A673 (cell line): ENCODE data around the gene TSHZ2. TPM values are rescaled to one million over a fixed set of nuclear protein-coding genes. Genes with fewer than 3 reads are reported as not detected.

Experiments used
- BruUV-seq: library from RNA; stranded (reverse); fragments of 400-500 nt; replicated peaks from 2 replicates; lab custom pipeline; 2021; lab: Mats Ljungman, UMichigan
- CTCF ChIA-PET: fragments of 300-600 bp; sonication (Branson Sonifier 250); formaldehyde crosslinking; loops from one replicate; lab custom pipeline; 2022; ENCODE audit warnings: antibody characterized with exemption; lab: Charles Lee
- POLR2A ChIA-PET: fragments of 300-600 bp; sonication (Branson Sonifier 250); formaldehyde crosslinking; loops from one replicate; lab custom pipeline; 2022; ENCODE audit warnings: antibody characterized with exemption; ENCODE audit not compliant: low non-redundant PET; lab: Charles Lee
- DNase-seq: peaks from one replicate; pipeline ENCODE4 v3.0.0-alpha.2; 2015; ENCODE audit warnings: low spot score
- H3K27ac ChIP-seq: fragments of 200-600 bp; sonication (generic); 2 replicates; pipeline ENCODE4 v1.5.1; 2016; ENCODE audit warnings: mixed run types, low read depth, mild to moderate bottlenecking, mixed read lengths, antibody characterized with exemption, low read length; ENCODE audit not compliant: poor library complexity, severe bottlenecking
- H3K27me3 ChIP-seq: fragments of 200-600 bp; sonication (generic); replicated peaks from 2 replicates; pipeline ENCODE4 v1.6.1; 2017; ENCODE audit warnings: mixed run types, low read depth, mild to moderate bottlenecking, mixed read lengths, antibody characterized with exemption, low read length; ENCODE audit not compliant: insufficient read depth, poor library complexity
- H3K36me3 ChIP-seq: fragments of 200-600 bp; sonication (generic); 2 replicates; pipeline ENCODE4 v1.6.1; 2016; ENCODE audit warnings: mixed run types, mild to moderate bottlenecking, mixed read lengths, antibody characterized with exemption, low read length; ENCODE audit not compliant: insufficient read depth, poor library complexity, severe bottlenecking
- H3K4me1 ChIP-seq: fragments of 200-600 bp; sonication (generic); 2 replicates; pipeline ENCODE4 v1.6.1; 2017; ENCODE audit warnings: mixed run types, mild to moderate bottlenecking, mixed read lengths, antibody characterized with exemption, low read length; ENCODE audit not compliant: insufficient read depth, poor library complexity, severe bottlenecking
- H3K4me3 ChIP-seq: fragments of 200-600 bp; sonication (generic); 2 replicates; pipeline ENCODE4 v1.5.1; 2016; ENCODE audit warnings: low read depth, mixed run types, mild to moderate bottlenecking, mixed read lengths, low read length; ENCODE audit not compliant: poor library complexity, severe bottlenecking
- H3K9me3 ChIP-seq: fragments of 200-600 bp; sonication (generic); 2 replicates; pipeline ENCODE4 v1.6.1; 2016; ENCODE audit warnings: mixed run types, low read depth, mild to moderate bottlenecking, mixed read lengths, antibody characterized with exemption, low read length; ENCODE audit not compliant: poor library complexity, severe bottlenecking
- CTCF ChIP-seq: fragments of 300-800, 200-600 bp; sonication (generic); conservative IDR thresholded peaks from 2 replicates; pipeline ENCODE4 v1.5.1; 2017; ENCODE audit warnings: low read depth, mild to moderate bottlenecking, antibody characterized with exemption, low read length, moderate library complexity, mixed read lengths
- EZH2 ChIP-seq: fragments of 200-600 bp; sonication (generic); IDR thresholded peaks from 2 replicates; pipeline ENCODE4 v1.6.1; 2017; ENCODE audit warnings: borderline replicate concordance, low read depth, mild to moderate bottlenecking, mixed read lengths, antibody characterized with exemption, low read length; ENCODE audit not compliant: poor library complexity, severe bottlenecking
- intact Hi-C: fragments of 100-400 bp; cut with micrococcal nuclease; formaldehyde crosslinking; loops from one replicate; pipeline ENCODE4 v1.10.0; 2022; ENCODE audit not compliant: unreplicated experiment
- total RNA-seq: library from RNA; stranded (reverse); gene quantifications from 2 replicates; pipeline ENCODE4 v1.2.3, GENCODE V29; 2021

TSHZ2 gene
- total RNA-seq, 1 experiment from 2014 or later: 4.1 TPM

DNA sequence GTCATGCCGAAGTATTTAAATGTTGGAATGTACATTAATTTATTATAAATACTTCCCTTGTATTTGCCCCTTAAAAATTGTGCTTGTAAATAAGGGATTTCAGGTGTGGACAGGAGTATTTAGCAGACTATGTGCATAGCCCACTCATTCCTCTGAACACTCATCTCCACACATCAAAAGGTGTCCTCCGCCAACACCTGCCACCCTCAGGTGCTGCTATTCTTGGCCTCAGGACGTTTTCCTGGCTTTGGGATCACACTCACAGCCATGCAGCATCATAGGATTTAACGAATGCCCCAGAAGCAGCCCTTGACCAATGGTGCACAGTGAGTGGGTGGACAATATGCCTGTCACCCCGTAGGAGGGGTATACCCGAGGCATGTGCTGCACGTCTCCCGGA, 390.6 kb downstream of the TSHZ2 start:
- intact Hi-C loops: no loop called here
- no peaks in the 10 kb centered on the region for H3K9me3 ChIP-seq
- no peaks in the 10 kb centered on the region for H3K27me3 ChIP-seq
- H3K4me3 ChIP-seq: no peak overlapping the region
- ChIA-PET CTCF (no interaction called here), POLR2A (no interaction called here)
- peaks cover 10% of the 10 kb centered on the region for H3K4me1 ChIP-seq
- no peak overlapping the region for H3K27ac ChIP-seq
- TF ChIP-seq EZH2 (no peak), CTCF (no peak)
- DNase-seq: no peak
- H3K36me3 ChIP-seq: no peaks in the 10 kb centered on the region
- no TSS peak for BruUV-seq

GRCh38 chr20:53364646-53365045, 392.5 kb downstream of the TSHZ2 start:
- Histone ChIP-seq H3K36me3 (no peaks in the 10 kb centered on the region), H3K4me1 (peaks cover 14% of the 10 kb centered on the region), H3K9me3 (no peaks in the 10 kb centered on the region), H3K27me3 (no peaks in the 10 kb centered on the region), H3K27ac (no peak overlapping the region), H3K4me3 (no peak overlapping the region)
- no TSS peak for BruUV-seq
- no peak for DNase-seq
- ChIA-PET CTCF (no interaction called here), POLR2A (no interaction called here)
- intact Hi-C loops: no loop called here
- TF ChIP-seq CTCF (no peak), EZH2 (no peak)

GRCh38 chr20:53365076-53365475, 392.9 kb downstream of the TSHZ2 start:
- no TSS peak for BruUV-seq
- intact Hi-C loops: no loop called here
- no peak for DNase-seq
- ChIA-PET CTCF (no interaction called here), POLR2A (no interaction called here)
- H3K27ac ChIP-seq: no peak overlapping the region
- H3K27me3 ChIP-seq: no peaks in the 10 kb centered on the region
- peaks cover 14% of the 10 kb centered on the region for H3K4me1 ChIP-seq
- no peaks in the 10 kb centered on the region for H3K36me3 ChIP-seq
- no peak overlapping the region for H3K4me3 ChIP-seq
- TF ChIP-seq CTCF (no peak), EZH2 (no peak)
- H3K9me3 ChIP-seq: no peaks in the 10 kb centered on the region
